ENCODE measurements around the gene PRELP. TPM values are rescaled to one million over a fixed set of nuclear protein-coding genes. Genes with fewer than 3 reads are reported as not detected.
"Not testable (repeated sequence)": the region's sequence is repeated elsewhere in the genome, so short reads cannot be mapped to it uniquely, and the experiment has no call there.

Gene PRELP
- polyA plus RNA-seq (2013, experiment 1 of 2; ENCODE audit: insufficient read length): 9.7 TPM
- polyA plus RNA-seq (2013, experiment 2 of 2; ENCODE audit: insufficient read length): 9.9 TPM

DNA sequence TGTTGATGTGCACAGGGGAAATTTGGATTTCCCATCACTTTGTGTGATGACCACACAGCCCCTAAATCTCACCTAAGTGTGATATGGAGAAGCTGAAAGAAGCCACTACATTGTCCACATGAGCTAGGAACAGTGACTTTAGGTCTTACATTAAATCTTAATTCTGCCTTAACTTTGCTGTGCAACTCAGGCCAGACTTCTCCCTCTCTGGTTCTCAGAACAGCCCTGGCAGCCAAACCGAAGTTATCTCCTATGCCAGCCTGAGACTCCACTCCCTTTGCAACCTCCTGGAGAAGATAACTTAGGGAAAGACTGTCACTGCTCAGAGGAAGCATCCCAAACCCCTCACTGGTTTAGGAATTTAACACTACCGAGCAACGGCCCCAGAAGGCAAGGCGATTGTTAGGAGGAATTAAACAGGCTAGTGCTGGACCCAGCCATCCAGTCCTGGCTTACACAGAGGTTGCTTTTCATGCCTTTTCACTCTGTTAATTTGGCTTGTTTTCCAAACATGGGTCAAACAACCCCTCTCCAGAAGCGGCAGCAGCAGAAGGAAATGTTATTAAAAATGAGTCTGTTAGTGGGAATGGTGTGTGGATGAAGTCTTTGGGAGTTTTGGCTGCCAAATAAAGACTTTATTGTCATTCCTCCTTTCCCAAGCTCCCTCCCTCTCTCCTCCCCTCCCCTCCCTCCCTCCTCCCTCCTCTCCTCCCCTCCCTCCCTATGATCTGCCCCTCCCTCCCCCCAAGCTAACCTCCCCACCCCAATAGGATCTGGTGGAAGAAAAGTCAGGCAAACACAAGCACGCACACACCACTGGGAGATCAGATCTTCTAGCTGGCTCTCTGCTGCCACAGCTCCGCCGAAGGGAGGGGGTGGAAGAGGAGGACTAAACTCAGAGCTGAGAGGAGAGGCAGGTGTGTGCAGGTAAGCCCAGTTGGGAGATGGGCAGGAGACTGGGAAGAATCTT is at the start of gene PRELP:
TSS of gene PRELP (plus strand) at position 795 of the 970 bp plus-strand sequence. CDS start 7,379 bp downstream, outside the sequence.
- DNase-seq: peak; percentile 84

DNA sequence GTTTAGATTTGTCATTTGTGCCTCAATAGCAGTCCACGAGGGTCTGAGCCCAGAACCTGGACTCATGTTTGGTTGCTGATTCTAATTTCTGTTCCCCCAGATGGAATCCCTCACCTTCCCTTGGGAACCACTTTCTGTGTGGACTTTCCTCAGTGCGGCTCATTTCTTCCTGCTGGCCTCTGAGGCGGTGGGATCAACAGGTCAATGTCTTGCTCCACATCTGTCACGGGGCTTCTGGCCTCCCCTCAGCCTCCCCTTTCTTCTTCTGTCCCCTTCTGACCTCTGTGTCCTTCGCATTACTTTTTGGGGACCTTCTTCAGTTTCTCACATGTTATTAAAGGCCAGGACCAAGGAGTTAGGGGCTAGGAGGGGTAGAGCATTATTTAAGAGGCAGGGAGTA is 49.2 kb upstream of the PRELP start:
- DNase-seq: no peak

- no peak for DNase-seq
Observed at GRCh38 chr1:203426870-203427269, 48.7 kb upstream of the PRELP start.

- DNase-seq: no peak
Observed at GRCh38 chr1:203427451-203427850, 48.2 kb upstream of the PRELP start.

DNA sequence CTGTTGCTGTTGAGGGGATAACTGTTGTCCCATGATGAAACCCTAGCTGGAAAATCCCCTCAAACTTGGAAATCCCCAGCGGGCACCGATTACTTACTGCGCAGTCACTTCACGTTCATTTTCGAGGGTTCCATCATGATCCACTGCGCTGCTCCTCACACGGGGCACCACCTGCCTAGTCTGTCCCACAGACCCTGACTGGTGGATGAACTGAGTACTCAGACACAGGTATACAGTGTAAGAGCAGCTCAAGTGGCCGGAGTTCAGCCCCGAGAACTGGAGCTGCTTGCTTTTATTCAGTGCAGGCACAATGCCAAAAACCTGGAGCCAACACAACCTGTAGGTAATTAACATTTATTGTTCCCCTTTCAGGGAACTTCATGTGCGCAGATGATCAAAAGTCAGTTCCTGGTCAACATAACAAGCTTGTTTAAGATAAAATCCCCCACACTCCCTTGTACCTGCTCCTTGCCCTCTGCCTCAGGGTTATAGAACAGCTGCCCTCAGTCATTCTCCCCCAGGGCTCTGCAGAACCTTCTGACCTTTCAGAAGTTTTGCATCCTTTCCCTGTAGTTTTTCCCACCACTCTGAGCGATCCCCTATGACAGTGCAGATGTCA is 46.5 kb upstream of the PRELP start:
- DNase-seq: no peak

DNA sequence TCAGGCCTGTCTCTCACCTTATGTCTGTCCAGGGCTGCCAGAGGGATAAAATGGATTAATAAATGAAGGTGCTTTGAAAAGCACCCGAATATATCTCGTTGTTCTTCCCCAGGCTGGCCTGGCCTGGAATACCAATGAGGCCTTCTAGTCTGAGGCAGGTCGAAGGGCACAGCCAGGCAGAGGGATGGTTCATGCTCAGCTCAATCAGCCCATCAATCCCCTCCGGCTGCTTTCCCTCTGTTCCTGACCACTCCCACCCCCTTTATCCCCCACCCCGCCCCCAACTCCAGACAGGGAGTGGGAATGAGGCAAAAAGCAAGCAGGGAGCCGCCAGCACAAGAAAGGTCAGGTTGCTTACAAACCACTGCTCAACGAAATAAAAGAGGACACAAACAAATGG is 40.0 kb upstream of the PRELP start:
- no peak for DNase-seq

- no peak for DNase-seq
Observed at GRCh38 chr1:203437696-203438315, 37.8 kb upstream of the PRELP start.

DNA sequence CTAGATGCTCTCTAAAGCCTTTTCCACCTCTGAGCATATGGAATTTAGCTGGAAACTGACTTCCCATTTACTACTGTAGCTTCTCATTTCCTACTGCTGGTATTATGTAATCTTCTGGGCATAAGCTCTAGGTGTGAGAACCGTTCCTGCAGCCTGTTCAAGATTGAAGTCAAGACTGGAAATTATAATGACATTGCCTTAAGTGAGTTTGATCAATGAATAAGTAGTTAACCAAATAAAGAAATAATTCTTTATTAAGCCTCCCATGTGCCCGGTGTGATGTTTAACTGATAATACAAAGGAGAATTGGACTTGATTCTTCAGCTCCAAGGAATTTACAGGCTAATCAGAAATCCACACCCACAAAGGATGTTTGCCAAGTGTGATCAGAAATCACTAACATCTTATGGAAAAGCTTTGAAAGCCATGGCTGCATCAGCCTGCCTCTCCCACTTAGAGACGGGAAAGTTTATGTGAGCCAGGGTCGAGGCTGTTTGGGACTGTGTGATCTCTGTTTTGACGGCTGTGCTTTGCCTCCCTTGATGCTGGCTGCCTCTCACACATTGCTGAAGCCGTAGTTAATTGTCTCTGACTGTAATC is 36.4 kb upstream of the PRELP start:
- DNase-seq: no peak

GRCh38 chr1:203440771-203441170 is 34.8 kb upstream of the PRELP start:
- peak; percentile 90 for DNase-seq

GRCh38 chr1:203441766-203442165 is 33.8 kb upstream of the PRELP start:
- DNase-seq: no peak

- no peak for DNase-seq
Observed at GRCh38 chr1:203442821-203443220, 32.8 kb upstream of the PRELP start.

DNA sequence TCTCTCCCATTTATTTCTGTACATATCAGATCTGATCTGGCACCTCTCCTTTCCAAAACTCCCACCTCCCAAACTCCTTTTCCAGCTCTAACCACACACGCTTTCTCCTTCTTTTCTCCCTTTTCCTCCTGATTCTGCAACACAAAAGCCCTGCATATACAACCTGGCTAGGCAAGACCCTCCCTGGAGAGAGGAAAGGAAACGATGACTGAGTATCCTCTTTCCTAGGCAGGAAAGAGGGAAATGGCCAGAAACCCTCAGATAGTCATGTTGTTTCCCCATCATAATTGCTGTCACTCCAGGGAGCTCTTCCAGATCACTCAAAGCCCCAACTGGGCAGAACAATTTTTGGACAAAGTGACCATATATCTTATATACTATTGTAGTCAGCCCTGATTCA is 32.3 kb upstream of the PRELP start:
- no peak for DNase-seq

- DNase-seq: no peak
Observed at GRCh38 chr1:203444171-203444576, 31.4 kb upstream of the PRELP start.

DNA sequence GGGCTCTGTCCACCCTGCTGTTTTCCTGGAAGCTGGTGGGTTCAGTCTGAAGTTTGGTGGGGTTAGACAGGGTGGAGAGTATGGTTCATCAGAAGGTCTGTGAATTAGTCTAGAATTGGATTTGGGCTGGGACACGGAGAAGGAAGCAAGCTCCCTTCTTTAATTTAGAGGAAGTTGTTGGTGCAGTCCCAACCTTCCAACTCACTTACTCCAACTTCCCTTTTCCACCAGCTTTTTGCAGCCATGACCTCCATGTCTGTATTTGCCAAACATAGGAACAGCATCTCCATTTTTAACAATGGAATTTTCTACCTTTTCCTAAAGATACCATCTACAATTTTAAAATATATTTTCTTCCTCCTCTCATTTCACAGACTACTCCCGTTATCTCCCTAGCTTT is 28.5 kb upstream of the PRELP start:
- DNase-seq: no peak

- not testable (repeated sequence) for DNase-seq
Observed at GRCh38 chr1:203447598-203447997, 28.0 kb upstream of the PRELP start.

- peak; percentile 73 for DNase-seq
Observed at GRCh38 chr1:203448521-203449061, 27.0 kb upstream of the PRELP start.

- DNase-seq: peak; percentile 55
Observed at GRCh38 chr1:203450001-203450400, 25.6 kb upstream of the PRELP start.

DNA sequence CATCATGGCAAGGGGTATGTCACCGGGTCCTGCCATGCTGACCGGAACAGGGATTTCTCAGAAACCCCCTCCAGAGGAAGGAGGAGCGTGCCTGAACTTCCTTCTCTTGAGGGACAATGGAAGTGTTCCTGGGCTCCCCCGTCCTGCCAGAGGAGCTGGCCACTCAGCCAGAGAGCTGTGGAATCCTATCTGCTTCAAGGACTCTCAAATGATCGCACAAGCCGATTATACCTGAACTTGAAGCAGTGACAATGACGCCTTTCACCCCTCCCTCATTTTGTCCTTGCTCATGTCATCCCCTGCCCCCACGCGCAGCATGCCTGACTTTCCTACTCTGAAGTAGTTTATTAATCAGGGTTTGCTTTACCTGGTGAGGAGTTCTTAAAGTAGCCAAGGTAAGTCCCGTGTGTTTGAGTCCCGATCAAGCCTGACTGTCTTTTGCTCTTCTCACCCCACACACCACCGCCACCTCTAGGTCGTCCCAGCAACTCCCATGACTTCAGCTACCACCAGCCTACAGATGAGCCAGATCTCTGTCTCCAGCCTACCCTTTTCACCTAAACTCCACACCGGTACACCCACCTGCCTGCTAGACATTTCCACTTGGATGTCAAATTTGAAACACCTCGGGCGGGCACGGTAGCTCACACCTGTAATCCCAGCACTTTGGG is 25.0 kb upstream of the PRELP start:
- DNase-seq: no peak

DNA sequence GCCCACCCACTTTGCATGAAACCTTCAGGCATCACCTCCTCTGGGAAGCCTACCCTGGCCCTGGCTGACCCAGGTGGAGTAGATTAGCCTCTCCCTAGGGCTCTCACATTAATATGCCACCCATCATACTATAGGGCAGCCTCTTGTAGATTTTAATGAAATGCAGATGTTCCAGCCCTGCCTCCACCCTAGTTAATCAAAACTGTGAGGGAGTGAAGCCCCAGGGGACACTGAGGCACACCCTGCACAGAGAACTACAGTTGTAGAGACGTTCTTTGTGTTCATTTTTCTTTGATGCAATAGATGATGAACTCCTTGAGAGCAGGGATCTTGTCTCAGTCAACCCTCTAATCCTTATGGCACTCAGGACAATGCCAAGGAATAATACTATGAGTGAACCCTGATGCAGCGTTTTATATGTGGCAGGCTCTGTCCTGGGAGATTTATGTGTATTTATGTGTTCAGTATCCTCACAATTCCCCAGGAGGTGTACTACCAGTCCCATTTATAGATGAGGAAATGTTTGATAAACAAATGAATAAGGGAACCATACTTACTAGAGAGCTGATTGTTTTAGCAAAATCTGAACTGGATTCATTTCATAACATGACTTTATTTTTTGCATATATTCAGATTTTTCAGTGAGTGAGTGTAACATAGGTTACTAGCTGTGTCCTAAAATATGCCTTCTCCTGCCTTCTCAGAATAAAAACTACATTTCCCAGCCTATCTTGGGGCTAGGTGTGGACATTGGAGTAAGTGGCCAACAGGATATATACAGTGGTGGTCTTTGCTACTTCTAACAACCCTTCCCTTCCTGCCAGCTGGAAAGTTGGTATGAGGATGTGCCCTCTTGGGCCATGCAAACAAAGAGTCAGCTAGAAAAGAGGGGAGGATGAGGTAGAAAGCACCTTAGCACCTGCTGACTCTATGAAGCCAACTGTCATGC is 23.5 kb upstream of the PRELP start:
- peak; percentile 71 for DNase-seq

DNA sequence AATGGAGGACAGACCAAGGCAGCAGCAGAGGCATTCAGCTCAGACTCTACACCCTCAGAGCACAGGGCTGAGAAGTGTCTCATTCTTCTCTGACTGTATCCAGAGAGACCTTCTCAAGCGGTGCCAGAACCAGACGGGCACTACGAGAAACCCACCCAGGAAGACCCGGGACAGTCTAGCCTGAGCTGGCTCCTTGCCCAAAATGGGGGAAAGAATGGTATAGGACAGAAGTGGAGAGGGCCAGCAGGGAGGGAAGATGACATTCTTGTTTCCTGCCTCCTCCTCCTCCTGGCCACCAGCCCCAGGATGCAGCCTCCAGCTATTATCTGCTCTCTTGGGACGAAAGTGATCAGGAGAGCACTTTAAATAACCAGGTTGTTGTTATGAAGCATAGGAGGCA is 22.6 kb upstream of the PRELP start:
- no peak for DNase-seq

DNA sequence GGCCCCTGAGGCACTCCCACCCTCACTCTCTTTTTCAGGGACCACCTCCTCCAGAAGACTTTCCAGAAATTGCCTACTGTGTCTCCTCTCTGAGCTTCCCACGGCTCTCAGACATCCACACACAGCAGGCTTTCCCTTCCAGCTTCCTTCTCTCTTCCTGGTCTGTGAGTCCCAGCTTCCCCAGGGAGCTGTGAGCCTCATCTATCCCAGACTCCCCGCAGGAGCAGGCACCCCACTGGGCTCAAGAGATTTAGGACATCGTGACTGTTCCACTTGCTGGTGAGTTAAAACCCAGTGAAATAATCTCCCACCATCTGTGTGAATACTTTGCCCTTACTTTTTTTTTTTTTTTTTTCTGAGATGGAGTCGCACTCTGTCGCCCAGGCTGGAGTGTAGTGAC is 22.0 kb upstream of the PRELP start:
- peak; percentile 55 for DNase-seq
